ENCODE measurements around the gene ARHGAP15. TPM values are rescaled to one million over a fixed set of nuclear protein-coding genes. Genes with fewer than 3 reads are reported as not detected.

The ARHGAP15 gene
- total RNA-seq, 4 donors from 2014 or later = 0.80 to 53.1 (median 12.7) TPM

- no peak for DNase-seq
- no peaks in the 10 kb centered on the region for H3K4me1 ChIP-seq
- 71 to 100% methylated on average over 1 to 5 of the region's 5 CpGs for WGBS, 2 donors (ENCODE audit: low coverage in 1 of 2)
- in situ Hi-C loops (cut with MboI; ENCODE audit: low pct_ligation_motif_present in 1 of 4, low pct_unique_long_range_greater_than_20kb in 1 of 4, low sequenced_read_pairs in 3 of 4) (no loop called here), intact Hi-C loops (cut with DNase I; ENCODE audit: low total_unique reads) (no loop called here)
- H3K9me3 ChIP-seq = no peaks in the 10 kb centered on the region
- H3K27ac ChIP-seq = no peak overlapping the region
- no peaks in the 10 kb centered on the region for H3K36me3 ChIP-seq
- H3K4me3 ChIP-seq = no peak overlapping the region
- TF ChIP-seq POLR2AphosphoS5 (IDR thresholded peaks at IDR 0.05) (no peak), EP300 (IDR thresholded peaks at IDR 0.05; ENCODE audit: low read depth) (no peak), CTCF (IDR thresholded peaks at IDR 0.05) (no peak), POLR2A (IDR thresholded peaks at IDR 0.05) (no peak)
- H3K27me3 ChIP-seq = no peaks in the 10 kb centered on the region
Measured at GRCh38 chr2:143229411-143229810, 100.2 kb downstream of the ARHGAP15 start.

GRCh38 chr2:143229952-143230351 lies 100.7 kb downstream of the ARHGAP15 start:
- intact Hi-C loops (cut with DNase I; ENCODE audit: low total_unique reads) = no loop called here
- Histone ChIP-seq H3K27me3 (no peaks in the 10 kb centered on the region), H3K27ac (no peak overlapping the region), H3K9me3 (no peaks in the 10 kb centered on the region), H3K36me3 (no peaks in the 10 kb centered on the region), H3K4me1 (no peaks in the 10 kb centered on the region), H3K4me3 (no peak overlapping the region)
- in situ Hi-C loops (cut with MboI; ENCODE audit: low pct_ligation_motif_present in 1 of 4, low pct_unique_long_range_greater_than_20kb in 1 of 4, low sequenced_read_pairs in 3 of 4) = no loop called here
- no peak for TF ChIP-seq CTCF (IDR thresholded peaks at IDR 0.05)
- no peak for TF ChIP-seq POLR2AphosphoS5 (IDR thresholded peaks at IDR 0.05)
- no peak for TF ChIP-seq POLR2A (IDR thresholded peaks at IDR 0.05)
- TF ChIP-seq EP300 (IDR thresholded peaks at IDR 0.05; ENCODE audit: low read depth) = no peak
- no peak for DNase-seq
- 59 to 69% methylated on average over 2 of the region's 2 CpGs for WGBS, 2 donors (ENCODE audit: low coverage in 1 of 2)

- H3K27me3 ChIP-seq = no peaks in the 10 kb centered on the region
- H3K36me3 ChIP-seq = no peaks in the 10 kb centered on the region
- no peaks in the 10 kb centered on the region for H3K4me1 ChIP-seq
- no peak overlapping the region for H3K4me3 ChIP-seq
- 79 to 81% methylated on average over 3 of the region's 3 CpGs for WGBS, 2 donors (ENCODE audit: low coverage in 1 of 2)
- intact Hi-C loops (cut with DNase I; ENCODE audit: low total_unique reads) = no loop called here
- H3K27ac ChIP-seq = no peak overlapping the region
- in situ Hi-C loops (cut with MboI; ENCODE audit: low pct_ligation_motif_present in 1 of 4, low pct_unique_long_range_greater_than_20kb in 1 of 4, low sequenced_read_pairs in 3 of 4) = no loop called here
- no peaks in the 10 kb centered on the region for H3K9me3 ChIP-seq
- TF ChIP-seq POLR2A (IDR thresholded peaks at IDR 0.05) = no peak
- TF ChIP-seq EP300 (IDR thresholded peaks at IDR 0.05; ENCODE audit: low read depth) = no peak
- TF ChIP-seq CTCF (IDR thresholded peaks at IDR 0.05) = no peak
- no peak for TF ChIP-seq POLR2AphosphoS5 (IDR thresholded peaks at IDR 0.05)
- no peak for DNase-seq
Measured at GRCh38 chr2:143230506-143231253, 101.5 kb downstream of the ARHGAP15 start.

GRCh38 chr2:143231254-143231645 lies 102.0 kb downstream of the ARHGAP15 start:
- no peaks in the 10 kb centered on the region for H3K36me3 ChIP-seq
- TF ChIP-seq CTCF (IDR thresholded peaks at IDR 0.05) (no peak), EP300 (IDR thresholded peaks at IDR 0.05; ENCODE audit: low read depth) (no peak), POLR2A (IDR thresholded peaks at IDR 0.05) (no peak), POLR2AphosphoS5 (IDR thresholded peaks at IDR 0.05) (no peak)
- H3K4me1 ChIP-seq = no peaks in the 10 kb centered on the region
- no peak for DNase-seq
- H3K27ac ChIP-seq = no peak overlapping the region
- no peak overlapping the region for H3K4me3 ChIP-seq
- H3K9me3 ChIP-seq = no peaks in the 10 kb centered on the region
- no peaks in the 10 kb centered on the region for H3K27me3 ChIP-seq
- in situ Hi-C loops (cut with MboI; ENCODE audit: low pct_ligation_motif_present in 1 of 4, low pct_unique_long_range_greater_than_20kb in 1 of 4, low sequenced_read_pairs in 3 of 4) = no loop called here
- intact Hi-C loops (cut with DNase I; ENCODE audit: low total_unique reads) = no loop called here
- WGBS, 2 donors (ENCODE audit: low coverage in 1 of 2) = 38% methylated on average over 1 of the region's 1 CpG; no CpG with 5 or more reads in 1 of the 2 donors

Measured in transverse colon (tissue), 4 donors.